Cardiac fibroblast (primary cell): ENCODE data around the gene RAB3C.
A peak's percentile ranks its signal among the peaks of the same experiment; 100 is the strongest.
"Not testable (repeated sequence)": the region's sequence is repeated elsewhere in the genome, so short reads cannot be mapped to it uniquely, and the experiment has no call there.

Source experiments
- DNase-seq, 2 donors: peaks; one replicate each; pipeline versions ENCODE4 v3.0.0 to v3.0.0-alpha.2; 2010; ENCODE audit warnings: low read depth in 2 of 2
- H3K4me3 ChIP-seq, 2 donors: replicated peaks in 1 of 2; 1 replicate in 1 of 2; 2 replicates in 1 of 2; pipeline ENCODE4 v1.5.1; 2011; ENCODE audit warnings: low read depth in 2 of 2, low read length in 2 of 2, mild to moderate bottlenecking in 2 of 2, moderate library complexity in 1 of 2
- CTCF ChIP-seq: IDR thresholded peaks from one replicate; pipeline ENCODE4 v1.5.1; 2011; ENCODE audit warnings: low read depth, mild to moderate bottlenecking, low read length, inconsistent platforms

The RAB3C gene

GRCh38 chr5:58579781-58580180, 3.1 kb upstream of the RAB3C start:
- no peak overlapping the region for H3K4me3 ChIP-seq
- DNase-seq = no peak
- no peak for TF ChIP-seq CTCF

- no peak for DNase-seq
- no peak for TF ChIP-seq CTCF
- peak overlapping the region; percentile 52 to 56 for H3K4me3 ChIP-seq
Measured at GRCh38 chr5:58582019-58582802, 664 bp upstream of the RAB3C start.

- no peak overlapping the region for H3K4me3 ChIP-seq
- no peak for DNase-seq
- no peak for TF ChIP-seq CTCF
Measured at GRCh38 chr5:58595952-58596351, 13.1 kb downstream of the RAB3C start.

- TF ChIP-seq CTCF = no peak
- DNase-seq = no peak
- H3K4me3 ChIP-seq = no peak overlapping the region
Measured at GRCh38 chr5:58598440-58598839, 15.6 kb downstream of the RAB3C start.

- no peak for DNase-seq
- no peak for TF ChIP-seq CTCF
- no peak overlapping the region for H3K4me3 ChIP-seq
Measured at GRCh38 chr5:58599217-58599616, 16.3 kb downstream of the RAB3C start.

- DNase-seq = not testable (repeated sequence)
Measured at GRCh38 chr5:58600613-58601012, 17.7 kb downstream of the RAB3C start.

GRCh38 chr5:58602889-58603288, 20.0 kb downstream of the RAB3C start:
- DNase-seq, H3K4me3 ChIP-seq: not testable (repeated sequence)

More at GRCh38 chr5:58600613-58601012, 17.7 kb downstream of the RAB3C start:
- not testable (repeated sequence) for H3K4me3 ChIP-seq

- H3K4me3 ChIP-seq = no peak overlapping the region
- DNase-seq = no peak
- TF ChIP-seq CTCF = no peak
Measured at GRCh38 chr5:58606064-58606463, 23.2 kb downstream of the RAB3C start.
